Mesothelial cell of epicardium (in vitro differentiated cells): Measurements from ENCODE around the gene OR2V2. TPM values are rescaled to one million over a fixed set of nuclear protein-coding genes. Genes with fewer than 3 reads are reported as not detected.
"Not testable (repeated sequence)": the region's sequence is repeated elsewhere in the genome, so short reads cannot be mapped to it uniquely, and the experiment has no call there.

ENCODE experiments used
- DNase-seq, 2 experiments: peaks; one replicate each; pipeline ENCODE4 v3.0.0; 2021; ENCODE audit warnings: low spot score in 2 of 2; ENCODE audit not compliant: unreplicated experiment in 2 of 2
- H3K27ac Mint-ChIP-seq: 2 replicates; pipeline ENCODE4 v1.8.0; 2021; ENCODE audit warnings: mixed read lengths
- H3K27me3 Mint-ChIP-seq: 2 replicates; pipeline ENCODE4 v1.8.0; 2021; ENCODE audit warnings: low read depth, mixed read lengths
- H3K36me3 Mint-ChIP-seq: 2 replicates; pipeline ENCODE4 v1.8.0; 2021; ENCODE audit warnings: mixed read lengths
- H3K4me1 Mint-ChIP-seq: 2 replicates; pipeline ENCODE4 v1.8.0; 2021; ENCODE audit warnings: mixed read lengths
- H3K4me3 Mint-ChIP-seq: 2 replicates; pipeline ENCODE4 v1.8.0; 2021; ENCODE audit warnings: mild to moderate bottlenecking, moderate library complexity, mixed read lengths
- H3K9me3 Mint-ChIP-seq: 2 replicates; pipeline ENCODE4 v1.8.0; 2021; ENCODE audit warnings: mixed read lengths
- CTCF ChIP-seq: fragments of 200-600 bp; sonication (generic); IDR thresholded peaks from one replicate; pipeline ENCODE4 v1.5.0; 2021; ENCODE audit warnings: antibody characterized with exemption; ENCODE audit not compliant: unreplicated experiment
- total RNA-seq: library from RNA; stranded (reverse); gene quantifications from 3 replicates; pipeline ENCODE4 v1.2.1, GENCODE V29; 2021

OR2V2 gene
- not detected in 3 replicates for total RNA-seq

- H3K27me3 Mint-ChIP-seq: peaks cover 66% of the 10 kb centered on the region
- not testable (repeated sequence) for H3K4me1 Mint-ChIP-seq, H3K4me3 Mint-ChIP-seq, DNase-seq, H3K27ac Mint-ChIP-seq, H3K36me3 Mint-ChIP-seq
- H3K9me3 Mint-ChIP-seq: peaks cover 19% of the 10 kb centered on the region
Observed at GRCh38 chr5:181146927-181147636, at the start of gene OR2V2. Gene OR2V2, plus strand, starts transcription at chr5:181147586. Its CDS starts 7,357 bp downstream, at chr5:181154943.

- not testable (repeated sequence) for DNase-seq, H3K9me3 Mint-ChIP-seq, H3K4me1 Mint-ChIP-seq, H3K4me3 Mint-ChIP-seq, H3K27ac Mint-ChIP-seq, H3K36me3 Mint-ChIP-seq
- peaks cover 44% of the 10 kb centered on the region for H3K27me3 Mint-ChIP-seq
Observed at GRCh38 chr5:181097759-181098491, 49.5 kb upstream of the OR2V2 start.

- H3K9me3 Mint-ChIP-seq: no peaks in the 10 kb centered on the region
- no peak for TF ChIP-seq CTCF
- H3K4me1 Mint-ChIP-seq: peaks cover 4% of the 10 kb centered on the region
- H3K36me3 Mint-ChIP-seq: no peaks in the 10 kb centered on the region
- no peak overlapping the region for H3K4me3 Mint-ChIP-seq
- H3K27me3 Mint-ChIP-seq: peaks cover 44% of the 10 kb centered on the region
- DNase-seq: no peak
- no peak overlapping the region for H3K27ac Mint-ChIP-seq
Observed at GRCh38 chr5:181098762-181099601, 48.4 kb upstream of the OR2V2 start.

GRCh38 chr5:181099602-181100086 lies 47.7 kb upstream of the OR2V2 start:
- H3K4me3 Mint-ChIP-seq: no peak overlapping the region
- peaks cover 44% of the 10 kb centered on the region for H3K27me3 Mint-ChIP-seq
- DNase-seq: no peak
- no peak for TF ChIP-seq CTCF
- no peaks in the 10 kb centered on the region for H3K9me3 Mint-ChIP-seq
- H3K4me1 Mint-ChIP-seq: peaks cover 6% of the 10 kb centered on the region
- no peaks in the 10 kb centered on the region for H3K36me3 Mint-ChIP-seq
- no peak overlapping the region for H3K27ac Mint-ChIP-seq

- no peaks in the 10 kb centered on the region for H3K9me3 Mint-ChIP-seq
- H3K4me1 Mint-ChIP-seq: peaks cover 6% of the 10 kb centered on the region
- no peak overlapping the region for H3K27ac Mint-ChIP-seq
- H3K27me3 Mint-ChIP-seq: peaks cover 44% of the 10 kb centered on the region
- no peak for DNase-seq
- H3K4me3 Mint-ChIP-seq: peak overlapping the region; percentile 42
- H3K36me3 Mint-ChIP-seq: no peaks in the 10 kb centered on the region
- TF ChIP-seq CTCF: no peak
Observed at GRCh38 chr5:181100121-181100875, 47.1 kb upstream of the OR2V2 start.

- H3K27ac Mint-ChIP-seq, H3K36me3 Mint-ChIP-seq, DNase-seq, H3K4me3 Mint-ChIP-seq, H3K9me3 Mint-ChIP-seq, H3K4me1 Mint-ChIP-seq: not testable (repeated sequence)
- H3K27me3 Mint-ChIP-seq: peaks cover 48% of the 10 kb centered on the region
Observed at GRCh38 chr5:181101030-181101641, 46.2 kb upstream of the OR2V2 start.

GRCh38 chr5:181101930-181102674 lies 45.3 kb upstream of the OR2V2 start:
- H3K4me3 Mint-ChIP-seq, H3K9me3 Mint-ChIP-seq, H3K36me3 Mint-ChIP-seq, DNase-seq, H3K4me1 Mint-ChIP-seq, H3K27ac Mint-ChIP-seq: not testable (repeated sequence)
- H3K27me3 Mint-ChIP-seq: peaks cover 57% of the 10 kb centered on the region

- H3K4me3 Mint-ChIP-seq: peak overlapping the region; percentile 2
- DNase-seq, H3K27ac Mint-ChIP-seq, H3K4me1 Mint-ChIP-seq, H3K9me3 Mint-ChIP-seq, H3K36me3 Mint-ChIP-seq: not testable (repeated sequence)
- H3K27me3 Mint-ChIP-seq: peaks cover 71% of the 10 kb centered on the region
Observed at GRCh38 chr5:181104259-181104568, 43.2 kb upstream of the OR2V2 start.

- H3K27me3 Mint-ChIP-seq: peaks cover 71% of the 10 kb centered on the region
- H3K36me3 Mint-ChIP-seq, H3K9me3 Mint-ChIP-seq, H3K4me1 Mint-ChIP-seq, H3K4me3 Mint-ChIP-seq, DNase-seq, H3K27ac Mint-ChIP-seq: not testable (repeated sequence)
Observed at GRCh38 chr5:181104606-181105390, 42.6 kb upstream of the OR2V2 start.
